Upper lobe of left lung (tissue), 4 donors: ENCODE measurements around the gene VAPA.

Experiments used
- CTCF ChIP-seq, 6 experiments: fragments of 450-650 bp in 4 of 6; fragments of 200-600 bp in 2 of 6; sonication (generic) in 2 of 6; IDR thresholded peaks; one replicate each; pipeline ENCODE4 v1.5.1; 2016 to 2019; ENCODE audit warnings: antibody characterized with exemption in 6 of 6
- EP300 ChIP-seq, 4 donors: sonication (generic); formaldehyde crosslinking; IDR thresholded peaks; one replicate each; pipeline ENCODE4 v1.5.1; 2017; ENCODE audit warnings: antibody characterized with exemption in 4 of 4, control low read depth in 2 of 4
- POLR2A ChIP-seq, 4 donors: fragments of 450-650 bp; IDR thresholded peaks; one replicate each; pipeline ENCODE4 v1.5.1; 2016 to 2017; ENCODE audit warnings: antibody characterized with exemption in 4 of 4, mild to moderate bottlenecking in 2 of 4
- POLR2AphosphoS5 ChIP-seq, 2 donors: sonication (generic); formaldehyde crosslinking; IDR thresholded peaks; one replicate each; pipeline ENCODE4 v1.5.1; 2017; ENCODE audit warnings: antibody characterized with exemption in 2 of 2

- TF ChIP-seq POLR2A (IDR thresholded peaks at IDR 0.05) (no peak), CTCF (IDR thresholded peaks at IDR 0.05) (no peak), POLR2AphosphoS5 (IDR thresholded peaks at IDR 0.05) (no peak), EP300 (IDR thresholded peaks at IDR 0.05) (no peak)
These were observed 94.3 kb downstream of the VAPA start for GRCh38 chr18:10008006-10008647.
